HL-60 (cell line): Measurements from ENCODE around the gene IAH1.
A peak's percentile ranks its signal among the peaks of the same experiment; 100 is the strongest.

Experiments used
- DNase-seq, 2 experiments: peaks; one replicate each; pipeline ENCODE4 v3.0.0-alpha.2; 2010 to 2020; ENCODE audit warnings: low read depth in 1 of 2, low spot score in 1 of 2
- H3K27ac ChIP-seq: fragments of 250-450 bp; sonication (Bioruptor Pico); replicated peaks from 2 replicates; pipeline ENCODE4 v1.5.1; 2020; ENCODE audit warnings: mild to moderate bottlenecking, moderate library complexity
- H3K27me3 ChIP-seq: fragments of 250-450 bp; sonication (Bioruptor Pico); 2 replicates; pipeline ENCODE4 v1.5.1; 2021; ENCODE audit warnings: mild to moderate bottlenecking, moderate library complexity; ENCODE audit not compliant: insufficient read depth, poor library complexity, severe bottlenecking
- H3K4me3 ChIP-seq: replicated peaks from 2 replicates; pipeline ENCODE4 v1.5.1; 2011; ENCODE audit warnings: mild to moderate bottlenecking, control low read depth, low read length; ENCODE audit not compliant: insufficient read depth
- CTCF ChIP-seq: IDR thresholded peaks from one replicate; pipeline ENCODE4 v1.5.1; 2011; ENCODE audit warnings: low read length, control low read depth, inconsistent platforms; ENCODE audit not compliant: insufficient read depth
- GABPA ChIP-seq: IDR thresholded peaks from 2 replicates; pipeline ENCODE4 v1.6.1; 2012; ENCODE audit warnings: low read depth
- POLR2AphosphoS5 ChIP-seq: IDR thresholded peaks from 2 replicates; pipeline ENCODE4 v1.6.1; 2012; ENCODE audit warnings: low read depth
- REST ChIP-seq: IDR thresholded peaks from 2 replicates; pipeline ENCODE4 v1.6.1; 2012; ENCODE audit warnings: low read depth; ENCODE audit not compliant: insufficient replicate concordance
- SPI1 ChIP-seq: IDR thresholded peaks from 2 replicates; pipeline ENCODE4 v1.6.1; 2012; ENCODE audit warnings: low read depth, mild to moderate bottlenecking, borderline replicate concordance

The IAH1 gene

GRCh38 chr2:9533663-9534062 lies 59.3 kb downstream of the IAH1 start:
- H3K4me3 ChIP-seq = no peak overlapping the region
- DNase-seq = no peak
- TF ChIP-seq POLR2AphosphoS5 = no peak
- no peak for TF ChIP-seq GABPA
- no peak for TF ChIP-seq REST
- TF ChIP-seq SPI1 = no peak
- TF ChIP-seq CTCF = no peak
- H3K27me3 ChIP-seq = no peaks in the 10 kb centered on the region
- H3K27ac ChIP-seq = no peak overlapping the region

- peak in 1 of 2 experiments; percentile 11 for DNase-seq
- Histone ChIP-seq H3K27me3 (no peaks in the 10 kb centered on the region), H3K27ac (no peak overlapping the region), H3K4me3 (no peak overlapping the region)
- TF ChIP-seq REST (no peak), GABPA (no peak), SPI1 (no peak), POLR2AphosphoS5 (no peak), CTCF (no peak)
Observed at GRCh38 chr2:9535177-9535576, 60.8 kb downstream of the IAH1 start.

- H3K27ac ChIP-seq = no peak overlapping the region
- no peaks in the 10 kb centered on the region for H3K27me3 ChIP-seq
- TF ChIP-seq REST (no peak), SPI1 (no peak), POLR2AphosphoS5 (no peak), CTCF (no peak), GABPA (no peak)
- DNase-seq = no peak
- H3K4me3 ChIP-seq = no peak overlapping the region
Observed at GRCh38 chr2:9536504-9536903, 62.2 kb downstream of the IAH1 start.
